Measurements from ENCODE around the gene HS6ST1. TPM values are rescaled to one million over a fixed set of nuclear protein-coding genes. Genes with fewer than 3 reads are reported as not detected.

The HS6ST1 gene
- total and polyA plus RNA-seq, 12 donors: 20.5 to 262 (median 97.1) TPM

DNA sequence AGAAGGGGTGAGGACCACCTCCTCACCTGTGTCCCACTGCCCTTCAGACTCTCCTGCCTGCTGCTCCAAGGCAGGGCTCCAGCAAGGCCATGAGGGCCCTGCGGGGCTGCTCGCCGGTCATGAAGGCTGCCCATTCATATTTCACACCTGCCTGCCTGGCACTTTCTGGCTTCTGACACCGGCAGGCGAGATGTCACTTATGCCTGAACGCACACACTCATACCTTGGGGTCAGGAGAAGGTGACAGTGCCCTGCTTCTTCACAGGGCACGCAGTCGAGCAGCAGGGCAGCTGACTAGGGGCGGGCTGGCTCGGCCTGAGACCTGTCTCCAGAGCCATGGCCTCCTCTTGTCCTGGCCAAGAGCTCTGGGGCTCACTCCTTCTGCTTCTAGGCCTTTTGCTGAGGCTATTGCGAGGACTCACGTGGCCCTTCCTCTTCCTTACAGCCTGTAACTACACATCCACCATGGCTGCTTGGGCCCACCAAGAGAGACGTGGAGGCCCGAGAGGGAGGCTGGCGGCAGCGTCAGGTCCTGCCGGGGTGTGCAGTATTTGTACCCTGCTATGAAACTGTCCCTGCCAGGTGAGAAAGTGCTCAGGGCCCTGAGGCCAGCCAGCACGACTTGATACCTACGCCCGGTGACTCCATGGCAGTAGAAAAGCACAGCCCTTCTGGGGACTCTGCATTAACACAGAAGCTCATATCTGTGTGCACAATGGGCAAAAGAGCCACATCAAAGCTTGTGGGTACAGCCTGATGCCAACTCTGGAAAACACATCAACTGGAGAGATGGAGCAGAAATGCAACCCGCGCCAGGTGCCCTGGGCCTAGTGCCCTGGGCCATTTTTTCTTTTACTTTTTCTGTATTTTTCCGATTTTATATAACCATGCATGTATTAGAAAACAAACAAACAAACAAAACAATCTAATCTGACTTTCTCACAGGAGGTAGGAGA lies 30.6 kb downstream of the HS6ST1 start:
- H3K27me3 ChIP-seq: no peaks in the 10 kb centered on the region
- H3K4me3 ChIP-seq: no peak overlapping the region
- H3K27ac ChIP-seq: peak overlapping the region in 3 of 5 donors; percentile 78 to 87 (median 78)
- intact Hi-C loops (cut with DNase I): no loop called here
- H3K4me1 ChIP-seq (replicated peaks in 1 of 2): peaks cover 42 to 68% of the 10 kb centered on the region in 2 donors
- H3K36me3 ChIP-seq (replicated peaks in 1 of 2): no peaks in the 10 kb centered on the region
- WGBS, 4 donors: 81 to 90% (median 83%) methylated on average over 13 to 23 of the region's 23 CpGs
- TF ChIP-seq, protein P1, sequence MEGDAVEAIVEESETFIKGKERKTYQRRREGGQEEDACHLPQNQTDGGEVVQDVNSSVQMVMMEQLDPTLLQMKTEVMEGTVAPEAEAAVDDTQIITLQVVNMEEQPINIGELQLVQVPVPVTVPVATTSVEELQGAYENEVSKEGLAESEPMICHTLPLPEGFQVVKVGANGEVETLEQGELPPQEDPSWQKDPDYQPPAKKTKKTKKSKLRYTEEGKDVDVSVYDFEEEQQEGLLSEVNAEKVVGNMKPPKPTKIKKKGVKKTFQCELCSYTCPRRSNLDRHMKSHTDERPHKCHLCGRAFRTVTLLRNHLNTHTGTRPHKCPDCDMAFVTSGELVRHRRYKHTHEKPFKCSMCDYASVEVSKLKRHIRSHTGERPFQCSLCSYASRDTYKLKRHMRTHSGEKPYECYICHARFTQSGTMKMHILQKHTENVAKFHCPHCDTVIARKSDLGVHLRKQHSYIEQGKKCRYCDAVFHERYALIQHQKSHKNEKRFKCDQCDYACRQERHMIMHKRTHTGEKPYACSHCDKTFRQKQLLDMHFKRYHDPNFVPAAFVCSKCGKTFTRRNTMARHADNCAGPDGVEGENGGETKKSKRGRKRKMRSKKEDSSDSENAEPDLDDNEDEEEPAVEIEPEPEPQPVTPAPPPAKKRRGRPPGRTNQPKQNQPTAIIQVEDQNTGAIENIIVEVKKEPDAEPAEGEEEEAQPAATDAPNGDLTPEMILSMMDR (IDR thresholded peaks at IDR 0.05): no peak
- no peak for TF ChIP-seq POLR2A (IDR thresholded peaks at IDR 0.05)
- no peaks in the 10 kb centered on the region for H3K9me3 ChIP-seq (replicated peaks in 1 of 3)
- peak in 1 of 7 donors; percentile 14 for DNase-seq

DNA sequence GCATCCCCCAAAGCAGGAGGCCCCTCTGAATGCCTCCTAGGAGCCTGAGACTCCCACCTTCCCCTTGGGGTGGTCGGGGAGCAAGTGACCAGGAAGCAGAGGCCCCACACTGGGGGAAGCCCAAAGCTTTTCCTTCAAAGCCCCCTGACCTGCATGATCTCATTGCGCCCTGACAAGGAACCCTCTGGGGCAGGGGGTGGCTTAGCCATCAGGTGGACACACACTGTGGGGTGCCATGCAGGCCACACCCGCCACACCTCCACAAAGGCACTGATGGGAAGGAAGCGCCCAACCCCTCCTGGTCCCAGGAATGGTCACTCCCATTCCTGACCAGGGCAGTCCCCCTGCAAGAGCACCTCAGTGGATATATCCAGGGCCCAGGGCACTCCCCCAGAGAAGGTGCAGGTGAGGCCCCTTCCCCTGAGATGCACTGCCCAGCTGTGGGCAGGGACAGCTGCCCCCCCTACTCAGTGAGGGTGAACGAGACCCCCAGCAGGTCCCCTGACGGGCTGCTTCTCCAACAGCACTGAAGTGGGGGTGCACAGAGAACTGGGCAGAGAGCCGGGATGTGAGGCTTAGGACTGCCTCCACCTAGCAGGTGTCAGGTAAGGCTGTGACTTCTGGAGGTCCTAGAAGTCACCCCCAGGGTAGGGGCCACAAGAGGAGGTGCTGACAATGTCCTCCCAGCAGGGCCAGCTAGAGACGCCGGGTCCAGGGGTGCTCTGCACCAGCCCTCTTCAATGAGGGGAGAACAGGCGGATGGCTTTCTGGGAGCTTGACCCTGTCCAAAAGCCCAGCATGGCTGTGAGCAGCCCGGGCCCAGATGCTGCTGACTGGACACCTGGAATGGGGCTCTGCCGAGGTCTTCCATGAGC lies 31.5 kb downstream of the HS6ST1 start:
- DNase-seq: peak in 1 of 7 donors; percentile 27
- Histone ChIP-seq H3K36me3 (replicated peaks in 1 of 2) (no peaks in the 10 kb centered on the region), H3K4me1 (replicated peaks in 1 of 2) (peaks cover 43 to 69% of the 10 kb centered on the region in 2 donors), H3K27me3 (no peaks in the 10 kb centered on the region), H3K4me3 (no peak overlapping the region), H3K9me3 (replicated peaks in 1 of 3) (no peaks in the 10 kb centered on the region), H3K27ac (peak overlapping the region in 4 of 5 donors; percentile 71 to 87 (median 78))
- WGBS, 4 donors: 82 to 100% (median 89%) methylated on average over 1 to 12 of the region's 12 CpGs
- intact Hi-C loops (cut with DNase I): no loop called here
- TF ChIP-seq, protein P1 (IDR thresholded peaks at IDR 0.05): no peak
- no peak for TF ChIP-seq POLR2A (IDR thresholded peaks at IDR 0.05)

DNA sequence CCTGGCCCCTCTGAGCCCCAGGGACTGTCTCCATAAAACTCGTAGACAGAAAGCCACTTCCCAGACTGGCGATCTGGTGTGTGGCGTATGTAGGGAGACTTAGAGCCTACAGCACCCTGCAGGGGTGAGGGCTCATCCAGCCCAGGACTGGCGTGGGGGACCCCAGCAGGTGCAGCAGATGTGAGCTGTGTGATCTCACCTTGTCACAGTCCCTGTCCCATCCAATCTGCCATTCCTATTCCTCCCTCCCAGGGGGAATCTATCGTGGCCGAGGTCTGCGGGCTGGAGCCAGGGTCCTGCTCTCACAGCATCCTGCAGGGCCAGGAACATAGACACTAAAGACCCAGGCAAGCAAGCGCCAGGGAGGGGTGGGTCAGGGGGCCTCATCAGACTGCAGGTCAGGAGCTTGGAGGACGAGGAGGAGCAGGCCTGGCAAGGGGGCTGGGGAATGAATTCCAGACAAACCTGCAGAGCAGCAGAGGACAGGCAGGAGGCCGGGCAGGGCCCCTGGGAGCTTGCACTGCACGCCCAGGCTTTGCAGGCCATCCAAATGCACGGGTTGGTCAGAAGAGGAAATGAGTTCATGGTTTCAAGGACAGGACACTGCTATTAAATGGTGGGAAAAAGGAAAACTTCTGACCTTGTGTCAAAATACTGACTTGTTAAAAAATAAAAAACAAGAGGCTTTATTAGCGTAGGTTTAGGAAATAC lies 32.5 kb downstream of the HS6ST1 start:
- DNase-seq: peak in 5 of 7 donors; percentile 55 to 80 (median 61)
- TF ChIP-seq, protein P1 (IDR thresholded peaks at IDR 0.05): peak in 2 of 6 experiments; percentile 13 to 16
- peak in 1 of 2 donors; percentile 39 for TF ChIP-seq POLR2A (IDR thresholded peaks at IDR 0.05)
- peaks cover 42 to 69% of the 10 kb centered on the region in 2 donors for H3K4me1 ChIP-seq (replicated peaks in 1 of 2)

More for the DNA sequence above, 32.5 kb downstream of the HS6ST1 start:
- Histone ChIP-seq H3K27me3 (no peaks in the 10 kb centered on the region), H3K36me3 (replicated peaks in 1 of 2) (no peaks in the 10 kb centered on the region), H3K9me3 (replicated peaks in 1 of 3) (no peaks in the 10 kb centered on the region), H3K4me3 (no peak overlapping the region), H3K27ac (peak overlapping the region in 4 of 5 donors; percentile 71 to 87 (median 78))
- 32 to 51% (median 50%) methylated on average over 8 to 13 of the region's 13 CpGs for WGBS, 4 donors
- intact Hi-C loops (cut with DNase I): no loop called here

All from adrenal gland (tissue), 12 donors.